ENCODE results near the gene SMIM12. TPM values are rescaled to one million over a fixed set of nuclear protein-coding genes. Genes with fewer than 3 reads are reported as not detected.

Gene SMIM12
- total RNA-seq, 6 donors from 2014 or later, result 6.3 to 46.6 (median 30.9) TPM

GRCh38 chr1:34831721-34832246, 27.8 kb downstream of the SMIM12 start:
- no peak for TF ChIP-seq POLR2AphosphoS5 (IDR thresholded peaks at IDR 0.05)
- no peak for TF ChIP-seq EP300 (IDR thresholded peaks at IDR 0.05)
- no peak for TF ChIP-seq POLR2A (IDR thresholded peaks at IDR 0.05)
- no peak for TF ChIP-seq CTCF (IDR thresholded peaks at IDR 0.05)
- peak overlapping the region in 1 of 4 donors; percentile 19 for H3K27ac ChIP-seq
- no peaks in the 10 kb centered on the region for H3K36me3 ChIP-seq
- 66 to 80% methylated on average over 6 of the region's 6 CpGs for WGBS, 2 donors
- H3K27me3 ChIP-seq, result no peaks in the 10 kb centered on the region
- H3K4me3 ChIP-seq, result no peak overlapping the region
- DNase-seq, result no peak
- H3K4me1 ChIP-seq, result peaks cover 0 to 9% (median 1%) of the 10 kb centered on the region in 4 donors
- H3K9me3 ChIP-seq, result no peaks in the 10 kb centered on the region
- no peak for ATAC-seq (ENCODE audit: low FRiP score in 2 of 2)

GRCh38 chr1:34829250-34829649, 30.3 kb downstream of the SMIM12 start:
- ATAC-seq (ENCODE audit: low FRiP score in 2 of 2) (no peak), DNase-seq (no peak)
- Histone ChIP-seq H3K27ac (no peak overlapping the region), H3K9me3 (no peaks in the 10 kb centered on the region), H3K27me3 (no peaks in the 10 kb centered on the region), H3K4me1 (peaks cover 6 to 15% (median 12%) of the 10 kb centered on the region in 4 donors), H3K4me3 (no peak overlapping the region), H3K36me3 (no peaks in the 10 kb centered on the region)
- TF ChIP-seq POLR2A (IDR thresholded peaks at IDR 0.05) (no peak), POLR2AphosphoS5 (IDR thresholded peaks at IDR 0.05) (no peak), EP300 (IDR thresholded peaks at IDR 0.05) (no peak), CTCF (IDR thresholded peaks at IDR 0.05) (no peak)
- 40 to 73% methylated on average over 1 to 3 of the region's 3 CpGs for WGBS, 2 donors

- Histone ChIP-seq H3K4me3 (no peak overlapping the region), H3K9me3 (no peaks in the 10 kb centered on the region), H3K4me1 (peaks cover 6 to 15% (median 12%) of the 10 kb centered on the region in 4 donors), H3K27ac (no peak overlapping the region), H3K27me3 (no peaks in the 10 kb centered on the region), H3K36me3 (no peaks in the 10 kb centered on the region)
- peak in 1 of 2 donors; percentile 13 for ATAC-seq (ENCODE audit: low FRiP score in 2 of 2)
- 84 to 93% methylated on average over 2 of the region's 2 CpGs for WGBS, 2 donors
- TF ChIP-seq POLR2A (IDR thresholded peaks at IDR 0.05) (no peak), POLR2AphosphoS5 (IDR thresholded peaks at IDR 0.05) (no peak), CTCF (IDR thresholded peaks at IDR 0.05) (no peak), EP300 (IDR thresholded peaks at IDR 0.05) (no peak)
- no peak for DNase-seq
Measured at GRCh38 chr1:34828611-34829010, 30.9 kb downstream of the SMIM12 start.

DNA sequence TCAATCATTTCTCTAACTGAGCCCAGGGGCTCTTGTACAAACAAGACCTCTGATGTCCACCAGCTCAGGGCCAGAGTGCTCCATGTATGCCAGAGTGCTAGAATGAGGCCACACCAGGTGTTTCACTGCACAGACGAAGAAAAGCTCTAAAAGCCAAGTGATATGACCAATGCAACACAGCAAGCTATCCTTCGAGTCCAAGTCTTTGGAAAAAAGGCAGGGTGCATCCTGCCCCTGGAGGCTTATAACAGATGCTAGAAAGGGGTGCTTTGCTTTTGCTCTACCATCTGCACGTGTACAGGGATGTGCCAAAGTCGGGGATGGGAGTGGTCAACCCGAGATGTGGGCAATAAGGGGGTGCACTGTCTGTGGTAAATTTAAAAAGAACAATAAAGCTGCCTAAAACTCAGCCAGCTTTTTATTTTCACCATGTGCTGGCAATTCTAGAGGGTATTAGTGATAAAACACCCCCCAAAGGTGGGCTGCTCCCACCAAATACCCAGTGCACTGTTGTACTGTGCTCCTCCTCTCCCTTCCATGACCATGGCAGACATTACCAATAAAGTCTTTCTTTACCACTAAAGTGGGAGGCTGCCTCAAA, 32.1 kb downstream of the SMIM12 start:
- no peaks in the 10 kb centered on the region for H3K36me3 ChIP-seq
- no peak overlapping the region for H3K4me3 ChIP-seq
- H3K4me1 ChIP-seq, result peaks cover 6 to 15% (median 10%) of the 10 kb centered on the region in 4 donors
- DNase-seq, result no peak
- no peaks in the 10 kb centered on the region for H3K9me3 ChIP-seq
- no peak for ATAC-seq (ENCODE audit: low FRiP score in 2 of 2)
- 84 to 85% methylated on average over 5 of the region's 5 CpGs for WGBS, 2 donors
- H3K27ac ChIP-seq, result no peak overlapping the region
- TF ChIP-seq CTCF (IDR thresholded peaks at IDR 0.05), result no peak
- no peak for TF ChIP-seq POLR2A (IDR thresholded peaks at IDR 0.05)
- no peak for TF ChIP-seq POLR2AphosphoS5 (IDR thresholded peaks at IDR 0.05)
- no peak for TF ChIP-seq EP300 (IDR thresholded peaks at IDR 0.05)
- no peaks in the 10 kb centered on the region for H3K27me3 ChIP-seq
